ENCODE data around the gene KLRC1. TPM values are rescaled to one million over a fixed set of nuclear protein-coding genes. Genes with fewer than 3 reads are reported as not detected.
"Not testable (repeated sequence)": the region's sequence is repeated elsewhere in the genome, so short reads cannot be mapped to it uniquely, and the experiment has no call there.

KLRC1 gene
- total and polyA plus RNA-seq, 2 donors = 0.80 to 1.5 TPM

DNA sequence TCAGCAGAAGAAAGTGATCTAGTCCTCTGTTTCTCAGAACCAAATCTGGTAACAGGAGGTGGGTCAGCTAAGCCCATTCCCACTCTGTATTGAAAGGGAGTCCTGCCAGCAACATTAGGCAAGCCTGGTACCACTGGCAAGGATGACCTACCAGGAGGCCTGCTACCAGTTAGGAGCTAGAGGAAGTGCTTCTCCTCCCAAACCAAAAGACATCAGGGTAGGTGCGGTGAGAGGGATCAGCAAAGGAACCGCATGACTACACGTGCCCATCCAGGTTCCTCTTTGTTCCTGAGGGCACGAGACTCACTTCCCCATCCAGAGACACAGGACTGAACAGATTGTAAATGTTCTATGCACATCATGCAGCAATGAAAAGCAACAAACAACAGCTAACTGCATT, 46.5 kb downstream of the KLRC1 start:
- H3K36me3 ChIP-seq (ENCODE audit: control insufficient read depth in 2 of 2, insufficient read depth in 2 of 2, low read length in 1 of 2) = no peaks in the 10 kb centered on the region
- H3K27ac ChIP-seq (ENCODE audit: low read depth in 1 of 2, low read length in 1 of 2) = no peak overlapping the region
- H3K4me1 ChIP-seq (ENCODE audit: control insufficient read depth in 2 of 2, insufficient read depth in 2 of 2, low read length in 2 of 2) = peaks cover 0 to 4% of the 10 kb centered on the region in 2 donors
- no peaks in the 10 kb centered on the region for H3K9me3 ChIP-seq (ENCODE audit: control insufficient read depth in 2 of 2, insufficient read depth in 1 of 2, low read length in 1 of 2)
- no peaks in the 10 kb centered on the region for H3K27me3 ChIP-seq (ENCODE audit: control insufficient read depth in 2 of 2, insufficient read depth in 1 of 2, low read length in 1 of 2)
- no peak overlapping the region for H3K4me3 ChIP-seq (ENCODE audit: low read length in 2 of 2)
- WGBS = 33% methylated on average over 4 of the region's 4 CpGs
- DNase-seq (ENCODE audit: low read depth in 6 of 9, low spot score in 9 of 9) = peak in 1 of 9 donors; percentile 17

DNA sequence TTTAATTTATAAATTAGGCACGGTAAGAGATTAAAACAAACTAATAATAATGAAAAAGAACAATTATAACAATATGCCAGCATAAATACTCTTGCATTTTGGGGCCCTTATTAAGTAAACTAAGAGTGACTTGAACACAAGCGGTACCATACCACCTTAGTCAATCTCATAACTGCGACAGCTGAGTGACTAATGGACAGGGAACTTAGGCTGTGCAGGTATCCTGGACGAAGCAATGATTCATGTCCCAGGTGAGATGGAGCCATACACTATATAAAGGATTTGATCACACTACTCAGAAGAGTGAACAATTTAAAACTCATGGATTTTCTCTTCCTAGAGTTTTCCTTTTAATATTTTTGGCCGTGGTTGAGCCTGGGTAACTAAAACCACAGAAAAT, 47.9 kb downstream of the KLRC1 start:
- H3K27me3 ChIP-seq (ENCODE audit: control insufficient read depth in 2 of 2, insufficient read depth in 1 of 2, low read length in 1 of 2) = no peaks in the 10 kb centered on the region
- 98% methylated on average over 5 of the region's 5 CpGs for WGBS
- no peak overlapping the region for H3K4me3 ChIP-seq (ENCODE audit: low read length in 2 of 2)
- H3K27ac ChIP-seq (ENCODE audit: low read depth in 1 of 2, low read length in 1 of 2) = no peak overlapping the region
- no peaks in the 10 kb centered on the region for H3K36me3 ChIP-seq (ENCODE audit: control insufficient read depth in 2 of 2, insufficient read depth in 2 of 2, low read length in 1 of 2)
- no peaks in the 10 kb centered on the region for H3K9me3 ChIP-seq (ENCODE audit: control insufficient read depth in 2 of 2, insufficient read depth in 1 of 2, low read length in 1 of 2)
- DNase-seq (ENCODE audit: low read depth in 6 of 9, low spot score in 9 of 9) = no peak
- H3K4me1 ChIP-seq (ENCODE audit: control insufficient read depth in 2 of 2, insufficient read depth in 2 of 2, low read length in 2 of 2) = peaks cover 0 to 4% of the 10 kb centered on the region in 2 donors

DNA sequence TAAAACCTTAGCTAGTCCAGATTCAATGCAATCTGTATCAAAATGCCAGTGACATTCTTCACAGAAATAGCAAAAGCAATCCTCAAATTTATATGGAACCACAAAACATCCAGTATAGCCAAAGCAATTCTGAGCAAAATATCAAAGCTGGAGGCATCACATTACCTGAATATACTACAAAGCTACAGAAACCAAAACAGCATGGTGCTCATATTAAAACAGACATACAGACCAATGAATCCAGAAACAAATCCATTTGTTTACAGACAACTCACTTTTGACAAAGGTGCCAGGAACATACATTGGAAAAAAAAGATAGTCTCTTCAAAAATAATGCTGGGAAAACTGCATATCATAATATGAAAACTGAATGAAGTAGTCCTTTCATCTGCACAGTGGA, 48.4 kb downstream of the KLRC1 start:
- no peaks in the 10 kb centered on the region for H3K36me3 ChIP-seq (ENCODE audit: control insufficient read depth in 2 of 2, insufficient read depth in 2 of 2, low read length in 1 of 2)
- no peak overlapping the region for H3K4me3 ChIP-seq (ENCODE audit: low read length in 2 of 2)

DNA sequence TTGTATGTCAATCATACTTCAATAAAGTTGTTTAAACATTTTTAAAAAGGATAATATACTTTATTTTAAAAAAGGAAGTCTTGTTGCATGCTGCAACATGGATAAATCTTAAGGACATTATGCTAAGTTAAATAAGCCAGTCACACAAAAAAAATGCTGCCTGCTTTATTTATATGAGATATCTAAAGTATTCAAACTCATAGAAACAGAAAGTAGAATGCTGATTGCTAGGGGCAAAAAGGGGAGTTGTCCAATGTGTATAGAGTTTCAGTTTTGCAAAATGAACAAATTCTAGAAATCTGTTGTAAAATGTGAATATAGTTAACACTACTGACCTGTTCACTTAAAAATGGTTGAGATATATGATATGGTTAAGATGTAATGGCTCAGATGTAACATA, 52.3 kb downstream of the KLRC1 start:
- Histone ChIP-seq H3K27ac (ENCODE audit: low read depth in 1 of 2, low read length in 1 of 2) (no peak overlapping the region), H3K9me3 (ENCODE audit: control insufficient read depth in 2 of 2, insufficient read depth in 1 of 2, low read length in 1 of 2) (no peaks in the 10 kb centered on the region), H3K27me3 (ENCODE audit: control insufficient read depth in 2 of 2, insufficient read depth in 1 of 2, low read length in 1 of 2) (no peaks in the 10 kb centered on the region), H3K4me3 (ENCODE audit: low read length in 2 of 2) (no peak overlapping the region), H3K4me1 (ENCODE audit: control insufficient read depth in 2 of 2, insufficient read depth in 2 of 2, low read length in 2 of 2) (peaks cover under 1% of the 10 kb centered on the region in 2 donors), H3K36me3 (ENCODE audit: control insufficient read depth in 2 of 2, insufficient read depth in 2 of 2, low read length in 1 of 2) (no peaks in the 10 kb centered on the region)
- DNase-seq (ENCODE audit: low read depth in 6 of 9, low spot score in 9 of 9) = no peak

More for the DNA sequence above, 48.4 kb downstream of the KLRC1 start:
- peaks cover 0 to 4% of the 10 kb centered on the region in 2 donors for H3K4me1 ChIP-seq (ENCODE audit: control insufficient read depth in 2 of 2, insufficient read depth in 2 of 2, low read length in 2 of 2)
- no peaks in the 10 kb centered on the region for H3K27me3 ChIP-seq (ENCODE audit: control insufficient read depth in 2 of 2, insufficient read depth in 1 of 2, low read length in 1 of 2)
- H3K27ac ChIP-seq (ENCODE audit: low read depth in 1 of 2, low read length in 1 of 2) = no peak overlapping the region
- DNase-seq (ENCODE audit: low read depth in 6 of 9, low spot score in 9 of 9) = no peak
- H3K9me3 ChIP-seq (ENCODE audit: control insufficient read depth in 2 of 2, insufficient read depth in 1 of 2, low read length in 1 of 2) = no peaks in the 10 kb centered on the region

DNA sequence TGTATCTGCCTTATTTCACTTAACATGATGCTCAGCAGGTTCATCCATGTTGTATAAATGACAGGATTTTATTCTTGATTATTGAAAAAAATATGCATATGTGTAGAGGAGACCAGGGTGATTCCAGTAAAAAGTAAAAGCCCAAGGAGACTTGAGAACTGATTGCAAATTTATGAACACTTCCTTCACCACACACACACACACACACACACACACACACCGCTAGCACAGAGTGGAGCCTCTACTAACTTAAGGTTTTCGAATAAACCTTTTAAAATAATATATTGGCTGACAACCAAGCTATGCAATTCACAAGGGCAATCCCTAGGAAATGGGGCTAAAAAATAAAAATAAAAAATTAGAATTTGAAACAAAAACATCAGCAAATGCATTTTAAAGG, 55.0 kb downstream of the KLRC1 start:
- H3K4me1 ChIP-seq (ENCODE audit: control insufficient read depth in 2 of 2, insufficient read depth in 2 of 2, low read length in 2 of 2) = peaks cover 4 to 15% of the 10 kb centered on the region in 2 donors
- H3K9me3 ChIP-seq (ENCODE audit: control insufficient read depth in 2 of 2, insufficient read depth in 1 of 2, low read length in 1 of 2) = no peaks in the 10 kb centered on the region
- H3K36me3 ChIP-seq (ENCODE audit: control insufficient read depth in 2 of 2, insufficient read depth in 2 of 2, low read length in 1 of 2) = no peaks in the 10 kb centered on the region
- H3K27me3 ChIP-seq (ENCODE audit: control insufficient read depth in 2 of 2, insufficient read depth in 1 of 2, low read length in 1 of 2) = no peaks in the 10 kb centered on the region
- 94% methylated on average over 2 of the region's 2 CpGs for WGBS
- DNase-seq (ENCODE audit: low read depth in 6 of 9, low spot score in 9 of 9) = no peak
- no peak overlapping the region for H3K4me3 ChIP-seq (ENCODE audit: low read length in 2 of 2)
- no peak overlapping the region for H3K27ac ChIP-seq (ENCODE audit: low read depth in 1 of 2, low read length in 1 of 2)

DNA sequence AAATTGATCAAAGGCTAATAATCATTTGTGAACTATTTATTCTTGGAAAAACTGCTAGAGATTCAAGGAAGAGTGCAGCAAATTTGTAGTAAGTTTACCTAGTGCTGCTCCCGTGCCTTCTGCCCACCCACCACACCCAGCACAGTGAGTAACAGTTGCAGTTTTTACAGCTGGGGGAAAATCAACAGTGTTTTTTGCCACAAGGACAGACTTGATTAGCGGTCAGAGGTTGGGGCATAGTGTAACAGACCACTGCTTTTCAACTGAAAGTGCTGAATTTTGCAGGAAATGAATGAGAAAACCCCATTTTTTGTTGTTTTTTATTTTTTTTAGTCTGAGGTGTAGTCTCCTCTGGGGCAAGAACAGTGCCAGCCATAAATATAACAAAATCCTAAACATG, 55.9 kb downstream of the KLRC1 start:
- H3K27me3 ChIP-seq (ENCODE audit: control insufficient read depth in 2 of 2, insufficient read depth in 1 of 2, low read length in 1 of 2) = no peaks in the 10 kb centered on the region
- WGBS = 40% methylated on average over 2 of the region's 2 CpGs
- H3K4me3 ChIP-seq (ENCODE audit: low read length in 2 of 2) = no peak overlapping the region
- no peak overlapping the region for H3K27ac ChIP-seq (ENCODE audit: low read depth in 1 of 2, low read length in 1 of 2)
- H3K4me1 ChIP-seq (ENCODE audit: control insufficient read depth in 2 of 2, insufficient read depth in 2 of 2, low read length in 2 of 2) = peaks cover 4 to 19% of the 10 kb centered on the region in 2 donors
- H3K9me3 ChIP-seq (ENCODE audit: control insufficient read depth in 2 of 2, insufficient read depth in 1 of 2, low read length in 1 of 2) = no peaks in the 10 kb centered on the region
- DNase-seq (ENCODE audit: low read depth in 6 of 9, low spot score in 9 of 9) = no peak
- no peaks in the 10 kb centered on the region for H3K36me3 ChIP-seq (ENCODE audit: control insufficient read depth in 2 of 2, insufficient read depth in 2 of 2, low read length in 1 of 2)

DNA sequence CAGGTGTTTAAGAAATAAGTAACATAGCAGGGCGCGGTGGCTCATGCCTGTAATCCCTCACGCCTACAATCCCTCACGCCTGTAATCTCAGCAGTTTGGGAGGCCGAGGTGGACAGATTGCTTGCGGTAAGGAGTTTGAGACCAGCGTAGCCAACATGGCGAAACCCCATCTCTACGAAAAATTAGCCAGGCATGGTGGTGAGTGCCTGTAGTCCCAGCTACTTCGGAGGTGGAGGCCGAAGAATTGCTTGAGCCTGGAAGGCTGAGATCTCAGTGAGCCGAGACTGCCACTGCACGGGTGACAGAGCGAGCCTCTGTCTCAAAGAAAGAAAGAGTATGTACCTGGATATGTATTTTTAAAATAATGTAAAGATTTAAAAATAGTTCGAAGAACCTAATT, 57.0 kb downstream of the KLRC1 start:
- H3K27ac ChIP-seq (ENCODE audit: low read depth in 1 of 2, low read length in 1 of 2); H3K9me3 ChIP-seq (ENCODE audit: control insufficient read depth in 2 of 2, insufficient read depth in 1 of 2, low read length in 1 of 2); DNase-seq (ENCODE audit: low read depth in 6 of 9, low spot score in 9 of 9); H3K27me3 ChIP-seq (ENCODE audit: control insufficient read depth in 2 of 2, insufficient read depth in 1 of 2, low read length in 1 of 2); H3K4me3 ChIP-seq (ENCODE audit: low read length in 2 of 2); H3K36me3 ChIP-seq (ENCODE audit: control insufficient read depth in 2 of 2, insufficient read depth in 2 of 2, low read length in 1 of 2): not testable (repeated sequence)
- peaks cover 4 to 20% of the 10 kb centered on the region in 2 donors for H3K4me1 ChIP-seq (ENCODE audit: control insufficient read depth in 2 of 2, insufficient read depth in 2 of 2, low read length in 2 of 2)
- 98% methylated on average over 15 of the region's 15 CpGs for WGBS

Other genes starting within 250 kb of the KLRC1 start
- gene GABARAPL1, start 240.5 kb downstream of the KLRC1 start, total RNA-seq = 19.1 TPM
- 92.0 TPM for gene GABARAPL1, start 240.5 kb downstream of the KLRC1 start, polyA plus RNA-seq
- 1.1 TPM for gene KLRD1, start 145.5 kb downstream of the KLRC1 start, total RNA-seq
- gene KLRD1, start 145.5 kb downstream of the KLRC1 start, polyA plus RNA-seq = 2.6 TPM
- gene KLRK1, start 63.3 kb downstream of the KLRC1 start, total RNA-seq = 13.4 TPM
- 27.0 TPM for gene KLRK1, start 63.3 kb downstream of the KLRC1 start, polyA plus RNA-seq
- gene KLRC4, start 43.6 kb downstream of the KLRC1 start, total RNA-seq = 1.3 TPM
- gene KLRC4, start 43.6 kb downstream of the KLRC1 start, polyA plus RNA-seq = 0.57 TPM
- 1.7 TPM for gene KLRC3, start 32.8 kb downstream of the KLRC1 start, total RNA-seq
- 2.6 TPM for gene KLRC3, start 32.8 kb downstream of the KLRC1 start, polyA plus RNA-seq
- gene KLRC2, start 17.4 kb downstream of the KLRC1 start, total RNA-seq = 10.8 TPM
- gene KLRC2, start 17.4 kb downstream of the KLRC1 start, polyA plus RNA-seq = 1.2 TPM
- 1.1 TPM for gene EIF2S3B, start 52.5 kb upstream of the KLRC1 start, total RNA-seq
- 0.27 TPM for gene EIF2S3B, start 52.5 kb upstream of the KLRC1 start, polyA plus RNA-seq
- 47.3 TPM for gene MAGOHB, start 160.2 kb upstream of the KLRC1 start, total RNA-seq
- gene MAGOHB, start 160.2 kb upstream of the KLRC1 start, polyA plus RNA-seq = 38.4 TPM
- gene STYK1, start 220.7 kb upstream of the KLRC1 start, total RNA-seq = 0.33 TPM
- 0.62 TPM for gene STYK1, start 220.7 kb upstream of the KLRC1 start, polyA plus RNA-seq

Measured in thymus (tissue), 11 donors.